ENCODE data around the gene GRB10.

Gene GRB10

DNA sequence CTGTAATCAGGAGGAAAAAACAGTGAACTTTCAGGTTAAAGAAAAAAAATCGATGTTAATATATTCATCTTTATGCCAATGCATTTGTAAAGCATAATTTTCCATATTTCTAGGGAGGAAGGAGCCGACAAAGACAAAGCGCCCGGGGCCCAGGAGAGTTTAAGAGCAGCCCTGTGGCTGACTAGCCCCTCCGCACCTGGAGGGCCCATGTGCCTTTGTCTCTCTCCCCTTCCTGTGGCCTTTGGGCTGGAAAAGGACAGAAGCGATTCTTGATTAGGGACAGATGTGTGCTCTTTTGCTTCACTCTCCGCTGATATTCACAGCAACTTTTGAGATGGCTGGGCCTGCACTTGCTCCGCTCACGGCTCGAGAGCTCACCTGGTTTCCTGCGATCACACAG, 240.6 kb downstream of the GRB10 start:
- Histone ChIP-seq H4K20me1 (ENCODE audit: insufficient read depth, low read length) (no peaks in the 10 kb centered on the region), H3K4me3 (ENCODE audit: low read depth in 1 of 2, low read length in 2 of 2) (no peak overlapping the region), H3K9me3 (ENCODE audit: insufficient read depth, low read length, severe bottlenecking) (no peaks in the 10 kb centered on the region), H3K27me3 (ENCODE audit: insufficient read depth, low read length, poor library complexity) (no peaks in the 10 kb centered on the region), H3K4me1 (ENCODE audit: insufficient read depth, low read length) (no peaks in the 10 kb centered on the region), H3K36me3 (ENCODE audit: insufficient read depth, low read length) (no peaks in the 10 kb centered on the region), H3K27ac (ENCODE audit: low read length) (no peak overlapping the region), H2AFZ (ENCODE audit: low read depth, low read length) (no peak overlapping the region), H3K9ac (ENCODE audit: low read depth, low read length) (no peak overlapping the region), H3K4me2 (ENCODE audit: insufficient read depth, low read length) (no peak overlapping the region), H3K79me2 (ENCODE audit: insufficient read depth, low read length) (no peaks in the 10 kb centered on the region)
- DNase-seq (no peak), ATAC-seq (ENCODE audit: insufficient read depth, low read depth) (no peak)
- TF ChIP-seq CTCF (IDR thresholded peaks at IDR 0.05; ENCODE audit: borderline replicate concordance, extremely low read depth, low read length, poor library complexity, severe bottlenecking) (no peak), EZH2 (IDR thresholded peaks at IDR 0.05; ENCODE audit: borderline replicate concordance, low read depth, low read length, severe bottlenecking) (no peak)

DNA sequence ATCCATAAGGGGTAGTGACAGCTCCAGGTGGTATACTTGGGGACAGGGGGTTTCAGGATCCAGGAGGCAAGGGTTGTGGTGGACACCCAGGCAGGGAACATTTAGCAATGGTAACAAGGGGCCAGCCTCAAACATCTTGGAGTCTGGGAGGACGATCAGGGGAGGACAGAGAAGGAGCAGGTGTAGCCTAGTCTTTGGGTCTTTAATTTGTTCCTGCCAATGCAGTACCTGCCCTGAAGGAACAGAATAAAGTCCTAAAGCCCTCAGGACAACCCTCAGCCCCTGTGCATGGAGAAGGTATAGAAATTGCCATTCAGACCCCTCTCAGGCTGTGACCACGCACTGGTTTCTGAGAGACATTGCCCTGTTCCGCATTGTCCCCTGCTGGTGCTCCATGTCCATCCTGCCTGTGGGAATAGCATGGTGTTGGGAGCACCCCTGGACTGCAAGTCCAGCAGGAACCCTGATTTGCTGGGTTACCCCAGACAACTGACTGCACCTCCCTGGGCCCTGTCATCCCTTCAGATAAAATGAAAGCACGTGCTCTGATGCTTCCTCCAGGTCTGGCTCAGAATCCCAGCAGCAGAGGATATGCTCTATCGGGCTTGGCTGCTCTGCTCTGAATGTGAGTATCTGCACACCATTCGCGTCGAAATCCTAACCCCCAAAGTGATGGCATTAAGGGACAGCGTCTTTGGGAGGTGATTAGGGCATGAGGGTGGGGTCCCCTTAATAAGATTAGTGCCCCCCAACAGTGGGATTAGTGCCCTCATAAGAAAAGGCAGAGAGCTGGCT, 241.7 kb downstream of the GRB10 start:
- ATAC-seq (ENCODE audit: insufficient read depth, low read depth) = no peak; the same call in 2 of the 3 replicates
- Histone ChIP-seq H3K79me2 (ENCODE audit: insufficient read depth, low read length) (no peaks in the 10 kb centered on the region), H3K36me3 (ENCODE audit: insufficient read depth, low read length) (no peaks in the 10 kb centered on the region), H3K27ac (ENCODE audit: low read length) (no peak overlapping the region), H4K20me1 (ENCODE audit: insufficient read depth, low read length) (no peaks in the 10 kb centered on the region), H2AFZ (ENCODE audit: low read depth, low read length) (no peak overlapping the region), H3K4me3 (ENCODE audit: low read depth in 1 of 2, low read length in 2 of 2) (no peak overlapping the region), H3K4me2 (ENCODE audit: insufficient read depth, low read length) (no peak overlapping the region), H3K27me3 (ENCODE audit: insufficient read depth, low read length, poor library complexity) (no peaks in the 10 kb centered on the region), H3K9me3 (ENCODE audit: insufficient read depth, low read length, severe bottlenecking) (no peaks in the 10 kb centered on the region), H3K9ac (ENCODE audit: low read depth, low read length) (no peak overlapping the region), H3K4me1 (ENCODE audit: insufficient read depth, low read length) (no peaks in the 10 kb centered on the region)
- no peak for DNase-seq
- no peak for TF ChIP-seq CTCF (IDR thresholded peaks at IDR 0.05; ENCODE audit: borderline replicate concordance, extremely low read depth, low read length, poor library complexity, severe bottlenecking)
- no peak for TF ChIP-seq EZH2 (IDR thresholded peaks at IDR 0.05; ENCODE audit: borderline replicate concordance, low read depth, low read length, severe bottlenecking)
